Activated naive CD8-positive, alpha-beta T cell treated with anti-CD3 and anti-CD28 coated beads, Interleukin-2, amount 10 ng/mL, durations not matched to agents 7 days and 5 days (primary cell): Measurements from ENCODE around the gene LHFPL2. TPM values are rescaled to one million over a fixed set of nuclear protein-coding genes. Genes with fewer than 3 reads are reported as not detected.

Source experiments
- ATAC-seq: fragments of 150-1000 bp; cut with Tn5 transposase; one replicate; pipeline ENCODE4 v1.10.0; 2021; ENCODE audit warnings: low read depth, moderate library complexity
- POLR2A ChIA-PET: fragments of 350-600 bp; sonication (Branson Sonifier 250); formaldehyde crosslinking; loops from one replicate; lab custom pipeline; 2021; ENCODE audit warnings: antibody characterized with exemption; lab: Charles Lee
- DNase-seq: peaks from one replicate; pipeline ENCODE4 v3.0.0; 2021
- H3K27ac Mint-ChIP-seq: one replicate; pipeline ENCODE4 v1.8.0; 2022; ENCODE audit warnings: mild to moderate bottlenecking, mixed read lengths
- H3K27me3 Mint-ChIP-seq: one replicate; pipeline ENCODE4 v1.8.0; 2022; ENCODE audit warnings: mild to moderate bottlenecking, moderate library complexity, mixed read lengths
- H3K36me3 Mint-ChIP-seq: one replicate; pipeline ENCODE4 v1.8.0; 2021; ENCODE audit warnings: mild to moderate bottlenecking, mixed read lengths
- H3K4me1 Mint-ChIP-seq: one replicate; pipeline ENCODE4 v1.8.0; 2021; ENCODE audit warnings: mixed read lengths
- H3K4me3 Mint-ChIP-seq: one replicate; pipeline ENCODE4 v1.8.0; 2022; ENCODE audit warnings: mild to moderate bottlenecking, moderate library complexity, mixed read lengths
- H3K9me3 Mint-ChIP-seq: one replicate; pipeline ENCODE4 v1.8.0; 2021; ENCODE audit warnings: mixed read lengths
- total RNA-seq, 2 experiments: library from RNA; stranded (reverse); gene quantifications; one replicate each; pipeline ENCODE4 v1.2.3, GENCODE V29; 2021

The LHFPL2 gene
- total RNA-seq, 2 experiments from 2014 or later, result 2.4 to 2.8 TPM

DNA sequence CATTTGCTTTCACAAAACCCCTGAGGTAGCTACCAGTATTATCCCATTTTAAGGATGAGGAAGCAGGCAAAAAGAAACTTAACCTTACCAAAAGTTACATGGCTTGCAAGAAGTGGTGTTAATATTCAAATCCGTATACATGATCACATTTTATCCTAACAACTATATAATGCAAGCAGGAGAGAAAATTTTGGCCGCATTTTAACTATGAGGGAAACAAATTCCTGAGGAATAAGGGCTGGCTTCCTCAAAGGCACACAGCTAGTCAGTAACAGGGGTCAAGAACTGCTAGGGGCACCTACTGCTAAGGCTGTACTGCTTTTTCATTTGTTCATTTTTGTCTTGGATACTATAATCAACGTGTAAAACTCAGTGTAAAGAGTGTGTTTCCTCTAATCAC is 81.0 kb downstream of the LHFPL2 start:
- POLR2A ChIA-PET, result no interaction called here
- Mint-ChIP-seq H3K4me1 (no peaks in the 10 kb centered on the region), H3K4me3 (no peak overlapping the region), H3K9me3 (no peaks in the 10 kb centered on the region), H3K36me3 (no peaks in the 10 kb centered on the region), H3K27me3 (peaks cover 17% of the 10 kb centered on the region), H3K27ac (no peak overlapping the region)
- no peak for ATAC-seq
- DNase-seq, result no peak

GRCh38 chr5:78566747-78567425 is 81.7 kb downstream of the LHFPL2 start:
- no peaks in the 10 kb centered on the region for H3K9me3 Mint-ChIP-seq
- DNase-seq (no peak), ATAC-seq (no peak)
- no peaks in the 10 kb centered on the region for H3K4me1 Mint-ChIP-seq
- H3K27ac Mint-ChIP-seq, result no peak overlapping the region
- POLR2A ChIA-PET, result no interaction called here
- H3K36me3 Mint-ChIP-seq, result no peaks in the 10 kb centered on the region
- H3K4me3 Mint-ChIP-seq, result no peak overlapping the region
- H3K27me3 Mint-ChIP-seq, result peaks cover 21% of the 10 kb centered on the region

- H3K36me3 Mint-ChIP-seq, result no peaks in the 10 kb centered on the region
- no peak overlapping the region for H3K27ac Mint-ChIP-seq
- DNase-seq, result no peak
- POLR2A ChIA-PET, result no interaction called here
- no peak overlapping the region for H3K4me3 Mint-ChIP-seq
- no peaks in the 10 kb centered on the region for H3K4me1 Mint-ChIP-seq
- no peak for ATAC-seq
- peaks cover 21% of the 10 kb centered on the region for H3K27me3 Mint-ChIP-seq
- no peaks in the 10 kb centered on the region for H3K9me3 Mint-ChIP-seq
These were observed 83.2 kb downstream of the LHFPL2 start for GRCh38 chr5:78565395-78565794.

GRCh38 chr5:78563621-78564020 is 85.0 kb downstream of the LHFPL2 start:
- no peak for DNase-seq
- ATAC-seq, result no peak
- POLR2A ChIA-PET, result no interaction called here
- Mint-ChIP-seq H3K4me1 (no peaks in the 10 kb centered on the region), H3K27me3 (peaks cover 21% of the 10 kb centered on the region), H3K9me3 (no peaks in the 10 kb centered on the region), H3K4me3 (no peak overlapping the region), H3K36me3 (no peaks in the 10 kb centered on the region), H3K27ac (no peak overlapping the region)

DNA sequence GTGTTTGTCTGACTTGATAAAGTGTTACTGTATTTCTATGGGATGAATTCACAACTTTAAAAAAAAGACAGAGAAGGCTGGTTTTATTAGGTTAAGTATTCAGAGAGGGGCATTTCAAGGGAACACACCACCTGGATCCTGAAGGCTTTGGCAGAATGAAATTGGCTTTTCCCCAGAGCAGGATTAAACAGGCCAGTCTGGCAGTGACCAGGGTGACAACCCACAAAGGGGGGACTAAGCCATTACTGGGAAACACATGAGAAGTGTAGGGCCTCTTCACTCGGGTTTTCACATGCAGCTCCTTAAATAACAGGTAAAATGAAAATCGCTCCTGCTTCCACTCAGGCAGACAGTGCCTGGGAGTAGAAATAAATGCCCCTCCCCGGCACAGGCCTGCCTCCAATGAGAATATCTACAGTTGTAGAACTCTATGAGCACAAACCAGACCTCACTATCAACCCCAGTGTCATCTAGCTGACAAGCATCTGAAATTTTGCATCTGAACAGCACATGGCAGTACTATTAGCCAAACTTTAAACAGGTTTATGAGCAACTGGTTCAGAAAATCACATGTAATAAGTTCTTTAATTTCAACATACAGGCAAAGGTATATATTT is 85.8 kb downstream of the LHFPL2 start:
- POLR2A ChIA-PET, result no interaction called here
- DNase-seq (no peak), ATAC-seq (no peak)
- H3K27ac Mint-ChIP-seq, result no peak overlapping the region
- no peak overlapping the region for H3K4me3 Mint-ChIP-seq
- H3K27me3 Mint-ChIP-seq, result peaks cover 24% of the 10 kb centered on the region
- H3K4me1 Mint-ChIP-seq, result no peaks in the 10 kb centered on the region
- H3K9me3 Mint-ChIP-seq, result no peaks in the 10 kb centered on the region
- H3K36me3 Mint-ChIP-seq, result no peaks in the 10 kb centered on the region

DNA sequence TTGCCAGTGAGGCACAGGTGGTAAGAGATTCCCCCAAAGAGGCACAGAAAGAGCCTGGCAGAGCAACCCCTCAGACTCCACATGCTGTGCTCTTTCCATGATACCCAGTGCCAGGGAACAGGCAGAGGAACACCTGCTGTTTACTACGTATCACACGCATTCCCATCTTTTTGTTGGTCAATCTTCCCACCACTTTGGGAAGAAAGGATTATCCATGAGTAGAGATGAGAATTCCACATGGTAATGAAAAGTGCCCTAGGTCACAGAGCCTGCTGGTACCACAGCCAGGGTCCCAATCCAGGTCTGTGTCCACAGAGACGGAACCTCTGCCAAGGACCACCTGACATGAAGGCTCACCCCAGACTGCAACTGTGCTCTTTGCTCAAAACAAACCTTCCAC is 86.6 kb downstream of the LHFPL2 start:
- no peaks in the 10 kb centered on the region for H3K36me3 Mint-ChIP-seq
- peaks cover 24% of the 10 kb centered on the region for H3K27me3 Mint-ChIP-seq
- no peaks in the 10 kb centered on the region for H3K4me1 Mint-ChIP-seq
- H3K4me3 Mint-ChIP-seq, result no peak overlapping the region
- no peak for DNase-seq
- no peaks in the 10 kb centered on the region for H3K9me3 Mint-ChIP-seq
- no peak for ATAC-seq
- H3K27ac Mint-ChIP-seq, result no peak overlapping the region
- POLR2A ChIA-PET, result no interaction called here

- POLR2A ChIA-PET, result no interaction called here
- DNase-seq (no peak), ATAC-seq (no peak)
- Mint-ChIP-seq H3K4me3 (no peak overlapping the region), H3K27me3 (peaks cover 24% of the 10 kb centered on the region), H3K4me1 (no peaks in the 10 kb centered on the region), H3K9me3 (no peaks in the 10 kb centered on the region), H3K27ac (no peak overlapping the region), H3K36me3 (no peaks in the 10 kb centered on the region)
These were observed 87.3 kb downstream of the LHFPL2 start for GRCh38 chr5:78561261-78561660.

- Mint-ChIP-seq H3K27me3 (peaks cover 32% of the 10 kb centered on the region), H3K4me3 (no peak overlapping the region), H3K4me1 (no peaks in the 10 kb centered on the region), H3K36me3 (no peaks in the 10 kb centered on the region), H3K9me3 (no peaks in the 10 kb centered on the region), H3K27ac (no peak overlapping the region)
- POLR2A ChIA-PET, result no interaction called here
- ATAC-seq, result no peak
- DNase-seq, result no peak
These were observed 88.3 kb downstream of the LHFPL2 start for GRCh38 chr5:78560000-78560855.

GRCh38 chr5:78557601-78558000 is 91.0 kb downstream of the LHFPL2 start:
- Mint-ChIP-seq H3K27me3 (peaks cover 26% of the 10 kb centered on the region), H3K4me1 (peaks cover 4% of the 10 kb centered on the region), H3K4me3 (no peak overlapping the region), H3K27ac (no peak overlapping the region), H3K9me3 (no peaks in the 10 kb centered on the region), H3K36me3 (no peaks in the 10 kb centered on the region)
- no peak for ATAC-seq
- POLR2A ChIA-PET, result no interaction called here
- no peak for DNase-seq

DNA sequence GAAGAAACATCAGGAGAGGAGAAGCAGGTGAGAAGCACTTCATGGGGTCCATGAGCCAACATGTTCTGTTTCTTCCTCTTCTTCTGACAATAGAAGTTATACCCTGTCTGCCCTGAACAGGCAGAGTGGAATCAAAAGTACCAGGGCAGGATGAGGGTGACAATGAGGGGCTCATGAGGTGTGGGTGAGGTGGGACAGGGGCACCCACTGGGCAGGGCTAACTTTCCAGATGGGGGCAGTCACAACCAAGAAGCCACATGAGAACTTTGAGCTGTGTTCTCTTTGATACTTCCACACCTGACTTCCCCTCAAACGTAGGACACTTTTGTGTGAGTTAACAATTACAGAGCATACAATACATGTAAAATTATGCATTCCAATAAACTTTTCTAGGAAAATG is 92.7 kb downstream of the LHFPL2 start:
- POLR2A ChIA-PET, result no interaction called here
- ATAC-seq, result no peak
- Mint-ChIP-seq H3K27me3 (peaks cover 22% of the 10 kb centered on the region), H3K27ac (no peak overlapping the region), H3K9me3 (no peaks in the 10 kb centered on the region), H3K36me3 (no peaks in the 10 kb centered on the region), H3K4me1 (peaks cover 6% of the 10 kb centered on the region), H3K4me3 (no peak overlapping the region)
- DNase-seq, result no peak

- no peaks in the 10 kb centered on the region for H3K36me3 Mint-ChIP-seq
- DNase-seq (no peak), ATAC-seq (no peak)
- peaks cover 20% of the 10 kb centered on the region for H3K27me3 Mint-ChIP-seq
- no peak overlapping the region for H3K27ac Mint-ChIP-seq
- no peak overlapping the region for H3K4me3 Mint-ChIP-seq
- no peaks in the 10 kb centered on the region for H3K9me3 Mint-ChIP-seq
- POLR2A ChIA-PET, result no interaction called here
- H3K4me1 Mint-ChIP-seq, result peaks cover 6% of the 10 kb centered on the region
These were observed 93.9 kb downstream of the LHFPL2 start for GRCh38 chr5:78554670-78555069.

DNA sequence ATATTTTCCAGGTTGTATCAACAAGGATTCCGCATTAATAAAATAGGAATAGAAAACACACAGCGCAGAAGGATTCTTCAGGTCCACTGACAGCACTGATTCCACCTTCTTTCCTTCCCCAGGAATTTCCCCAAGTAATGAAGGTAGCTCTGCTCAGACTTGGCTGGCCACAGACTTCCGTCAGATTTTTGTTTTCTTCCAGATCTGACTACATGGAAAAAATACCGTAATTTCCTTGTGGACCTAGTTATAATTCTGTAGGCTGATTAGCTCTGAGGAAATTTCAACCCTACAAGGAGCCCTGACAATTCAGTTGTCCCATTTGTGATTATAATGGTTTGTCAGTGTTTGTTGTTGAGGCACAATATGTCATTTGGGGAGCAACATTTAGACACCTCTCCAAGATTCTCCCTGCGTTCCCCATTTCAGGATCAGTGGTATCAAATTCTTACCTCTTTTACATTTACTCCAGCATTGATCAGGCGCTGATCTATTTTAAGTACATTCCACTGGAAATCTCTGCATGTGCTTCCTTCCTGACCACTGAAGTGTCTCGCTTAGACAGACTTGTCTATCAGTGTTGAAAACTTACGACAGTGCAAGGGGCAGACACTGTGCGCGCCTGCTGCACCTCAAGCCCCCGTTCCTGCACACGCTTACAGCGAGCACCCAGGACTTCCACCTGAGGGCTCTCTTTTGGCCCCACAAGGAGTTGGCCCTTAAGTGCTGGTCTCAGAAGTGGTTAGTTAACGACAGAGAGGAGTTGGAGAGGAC is 94.8 kb downstream of the LHFPL2 start:
- POLR2A ChIA-PET, result no interaction called here
- ATAC-seq (no peak), DNase-seq (no peak)
- peaks cover 16% of the 10 kb centered on the region for H3K27me3 Mint-ChIP-seq
- no peaks in the 10 kb centered on the region for H3K36me3 Mint-ChIP-seq
- no peaks in the 10 kb centered on the region for H3K9me3 Mint-ChIP-seq
- H3K27ac Mint-ChIP-seq, result no peak overlapping the region
- H3K4me3 Mint-ChIP-seq, result no peak overlapping the region
- peaks cover 12% of the 10 kb centered on the region for H3K4me1 Mint-ChIP-seq

DNA sequence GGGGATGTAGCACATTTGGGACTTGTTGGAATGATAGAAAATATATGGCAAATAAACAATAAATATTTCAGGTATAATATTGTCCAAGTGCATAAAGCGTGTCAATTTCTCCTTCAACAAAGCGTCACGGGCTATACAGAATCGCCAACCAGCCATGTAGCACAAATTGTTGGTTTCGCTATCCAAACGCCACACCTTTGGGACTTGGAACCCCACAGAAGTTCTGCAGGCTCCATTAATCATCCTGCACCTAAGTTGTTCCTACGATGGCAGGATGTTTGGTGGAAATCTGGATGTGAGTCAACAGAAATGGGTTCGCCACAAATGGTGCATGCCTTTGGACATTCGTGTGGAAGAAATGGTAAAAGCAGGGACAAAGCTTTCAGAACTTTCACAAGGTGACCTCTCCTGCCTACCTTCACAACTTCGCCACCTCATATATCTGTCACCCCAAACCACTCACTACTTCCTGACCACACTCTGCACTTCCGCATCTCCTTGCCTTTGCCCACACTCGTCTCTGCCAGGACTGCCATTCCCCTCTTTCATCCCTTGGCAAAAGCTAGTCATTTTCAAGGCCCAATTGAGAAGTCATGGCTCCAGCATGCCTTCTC is 95.7 kb downstream of the LHFPL2 start:
- H3K27ac Mint-ChIP-seq, result no peak overlapping the region
- H3K9me3 Mint-ChIP-seq, result no peaks in the 10 kb centered on the region
- peaks cover 12% of the 10 kb centered on the region for H3K4me1 Mint-ChIP-seq
- H3K27me3 Mint-ChIP-seq, result peaks cover 13% of the 10 kb centered on the region
- no peaks in the 10 kb centered on the region for H3K36me3 Mint-ChIP-seq
- POLR2A ChIA-PET, result no interaction called here
- DNase-seq (no peak), ATAC-seq (no peak)
- no peak overlapping the region for H3K4me3 Mint-ChIP-seq
